ENCODE measurements around the gene CAV2.

DNA sequence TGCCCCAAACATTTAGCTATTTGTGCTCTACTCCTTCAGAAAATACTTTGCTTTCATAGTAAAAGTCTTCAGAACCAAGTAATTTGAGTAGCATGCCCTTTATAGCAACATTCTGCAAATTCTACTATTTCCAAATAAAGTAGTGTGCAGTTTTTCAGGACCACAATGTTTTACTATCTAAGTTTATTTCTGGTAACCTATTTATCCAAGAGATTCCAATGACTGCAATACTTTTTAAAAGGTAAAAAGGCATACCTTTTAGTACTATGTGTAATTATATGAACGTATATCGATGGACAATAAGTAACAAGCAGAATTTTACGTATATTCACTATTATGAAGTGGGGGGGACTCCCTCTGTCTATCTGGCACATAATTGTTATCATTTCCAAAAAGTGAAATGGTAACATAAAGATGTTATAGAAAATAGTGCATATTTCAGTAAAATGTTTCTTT lies 6.9 kb upstream of the CAV2 start:
- TF ChIP-seq, protein P1, sequence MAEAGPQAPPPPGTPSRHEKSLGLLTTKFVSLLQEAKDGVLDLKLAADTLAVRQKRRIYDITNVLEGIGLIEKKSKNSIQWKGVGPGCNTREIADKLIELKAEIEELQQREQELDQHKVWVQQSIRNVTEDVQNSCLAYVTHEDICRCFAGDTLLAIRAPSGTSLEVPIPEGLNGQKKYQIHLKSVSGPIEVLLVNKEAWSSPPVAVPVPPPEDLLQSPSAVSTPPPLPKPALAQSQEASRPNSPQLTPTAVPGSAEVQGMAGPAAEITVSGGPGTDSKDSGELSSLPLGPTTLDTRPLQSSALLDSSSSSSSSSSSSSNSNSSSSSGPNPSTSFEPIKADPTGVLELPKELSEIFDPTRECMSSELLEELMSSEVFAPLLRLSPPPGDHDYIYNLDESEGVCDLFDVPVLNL (CRISPR knock-in tag; IDR thresholded peaks at IDR 0.05; ENCODE audit: low read depth) = no peak
- TF ChIP-seq FOXK1 (CRISPR knock-in tag; IDR thresholded peaks at IDR 0.05; ENCODE audit: borderline replicate concordance) (no peak), TCF7L2 (IDR thresholded peaks at IDR 0.05; ENCODE audit: low read depth, low read length) (no peak), POLR2A (conservative IDR thresholded peaks at IDR 0.05) (no peak), L3MBTL2 (IDR thresholded peaks at IDR 0.05) (no peak), RCOR1 (IDR thresholded peaks at IDR 0.05; ENCODE audit: borderline replicate concordance in 1 of 2, low read depth in 2 of 2, low read length in 2 of 2) (no peak), BHLHE40 (IDR thresholded peaks at IDR 0.05; ENCODE audit: low read length) (no peak), ZNF282 (CRISPR knock-in tag; IDR thresholded peaks at IDR 0.05) (no peak), ZNF695 (CRISPR knock-in tag; IDR thresholded peaks at IDR 0.05) (no peak), ZBTB8A (IDR thresholded peaks at IDR 0.05; ENCODE audit: partially characterized antibody) (no peak), JUND (IDR thresholded peaks at IDR 0.05; ENCODE audit: borderline replicate concordance, low read depth, low read length) (no peak), JUND (tag; IDR thresholded peaks at IDR 0.05; ENCODE audit: borderline replicate concordance, low read depth, low read length) (no peak)
- TF ChIP-seq, protein P2, sequence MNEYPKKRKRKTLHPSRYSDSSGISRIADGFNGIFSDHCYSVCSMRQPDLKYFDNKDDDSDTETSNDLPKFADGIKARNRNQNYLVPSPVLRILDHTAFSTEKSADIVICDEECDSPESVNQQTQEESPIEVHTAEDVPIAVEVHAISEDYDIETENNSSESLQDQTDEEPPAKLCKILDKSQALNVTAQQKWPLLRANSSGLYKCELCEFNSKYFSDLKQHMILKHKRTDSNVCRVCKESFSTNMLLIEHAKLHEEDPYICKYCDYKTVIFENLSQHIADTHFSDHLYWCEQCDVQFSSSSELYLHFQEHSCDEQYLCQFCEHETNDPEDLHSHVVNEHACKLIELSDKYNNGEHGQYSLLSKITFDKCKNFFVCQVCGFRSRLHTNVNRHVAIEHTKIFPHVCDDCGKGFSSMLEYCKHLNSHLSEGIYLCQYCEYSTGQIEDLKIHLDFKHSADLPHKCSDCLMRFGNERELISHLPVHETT (CRISPR knock-in tag; conservative IDR thresholded peaks at IDR 0.05 in 1 of 2, IDR thresholded peaks at IDR 0.05 in 1 of 2) = no peak

Data from K562 (cell line).